ENCODE measurements around the gene KDM6A.
A peak's percentile ranks its signal among the peaks of the same experiment; 100 is the strongest.
"Not testable (repeated sequence)": the region's sequence is repeated elsewhere in the genome, so short reads cannot be mapped to it uniquely, and the experiment has no call there.

The KDM6A gene

GRCh38 chrX:45133465-45133864 lies 260.5 kb downstream of the KDM6A start:
- no peak for DNase-seq

- DNase-seq: no peak
Observed at GRCh38 chrX:45134315-45134731, 261.3 kb downstream of the KDM6A start.

- no peak for DNase-seq
Observed at GRCh38 chrX:45134775-45135174, 261.8 kb downstream of the KDM6A start.

- not testable (repeated sequence) for DNase-seq
Observed at GRCh38 chrX:45135391-45136075, 262.5 kb downstream of the KDM6A start.

GRCh38 chrX:45137531-45137930 lies 264.5 kb downstream of the KDM6A start:
- DNase-seq: peak in 1 of 2 experiments; percentile 5

GRCh38 chrX:45138525-45138924 lies 265.5 kb downstream of the KDM6A start:
- DNase-seq: no peak

GRCh38 chrX:45140812-45141211 lies 267.8 kb downstream of the KDM6A start:
- no peak for DNase-seq

GRCh38 chrX:45142185-45142584 lies 269.2 kb downstream of the KDM6A start:
- no peak for DNase-seq

GRCh38 chrX:45143455-45143854 lies 270.5 kb downstream of the KDM6A start:
- no peak for DNase-seq

GRCh38 chrX:45145492-45146215 lies 272.7 kb downstream of the KDM6A start:
- DNase-seq: no peak

GRCh38 chrX:45150821-45151220 lies 277.8 kb downstream of the KDM6A start:
- no peak for DNase-seq

- DNase-seq: no peak
Observed at GRCh38 chrX:45154033-45154360, 281.0 kb downstream of the KDM6A start.

GRCh38 chrX:45154462-45154861 lies 281.5 kb downstream of the KDM6A start:
- DNase-seq: no peak

- no peak for DNase-seq
Observed at GRCh38 chrX:45157647-45158046, 284.7 kb downstream of the KDM6A start.

Data from Kasumi-1 (cell line).